K562 (cell line): ENCODE measurements around the gene EPOP. TPM values are rescaled to one million over a fixed set of nuclear protein-coding genes. Genes with fewer than 3 reads are reported as not detected.

Experiments used
- BCOR ChIP-seq: fragments of 450-650 bp; IDR thresholded peaks from 2 replicates; pipeline ENCODE4 v1.6.1; 2016
- CBFB ChIP-seq: sonication (generic); formaldehyde crosslinking; IDR thresholded peaks from 2 replicates; pipeline ENCODE4 v1.4.0; 2020; ENCODE audit warnings: mild to moderate bottlenecking, missing genetic modification reagents
- CC2D1A ChIP-seq: fragments of 450-650 bp; IDR thresholded peaks from 2 replicates; pipeline ENCODE4 v1.6.1; 2017; ENCODE audit warnings: mild to moderate bottlenecking
- CEBPZ ChIP-seq: fragments of 150-350 bp; IDR thresholded peaks from 2 replicates; pipeline ENCODE4 v1.6.1; 2014; ENCODE audit warnings: low read depth, mild to moderate bottlenecking, low read length, borderline replicate concordance
- CGGBP1 ChIP-seq: fragments of 250-450 bp; sonication (Bioruptor Pico); IDR thresholded peaks from 2 replicates; pipeline ENCODE4 v1.9.0; 2021; ENCODE audit warnings: mild to moderate bottlenecking
- ESRRA ChIP-seq: fragments of 450-650 bp; IDR thresholded peaks from 2 replicates; pipeline ENCODE4 v1.6.1; 2014; ENCODE audit warnings: low read depth, mild to moderate bottlenecking, moderate library complexity, borderline replicate concordance
- FOXP1 ChIP-seq: sonication (generic); formaldehyde crosslinking; IDR thresholded peaks from 2 replicates; pipeline ENCODE4 v1.8.0; 2022; ENCODE audit warnings: mild to moderate bottlenecking, missing genetic modification reagents
- HDAC2 ChIP-seq: fragments of 450-650 bp; IDR thresholded peaks from 2 replicates; pipeline ENCODE4 v1.6.1; 2016; ENCODE audit warnings: mild to moderate bottlenecking
- KDM1A ChIP-seq, 2 experiments: fragments of 450-650 bp; IDR thresholded peaks; 2 replicates each; pipeline ENCODE4 v1.6.1; 2016; ENCODE audit warnings: mild to moderate bottlenecking in 2 of 2
- KLF16 ChIP-seq: IDR thresholded peaks from 2 replicates; pipeline ENCODE4 v1.6.1; 2016; ENCODE audit warnings: antibody characterized with exemption
- MNT ChIP-seq, 2 experiments: fragments of 450-650 bp; conservative IDR thresholded peaks; 2 replicates each; pipeline ENCODE4 v1.6.1; 2017; ENCODE audit warnings: mild to moderate bottlenecking in 2 of 2, moderate library complexity in 2 of 2
- MTA3 ChIP-seq: fragments of 450-650 bp; formaldehyde crosslinking; IDR thresholded peaks from 2 replicates; pipeline ENCODE4 v1.6.1; 2017; ENCODE audit warnings: mild to moderate bottlenecking, borderline replicate concordance
- MYBL2 ChIP-seq, 2 experiments: fragments of 450-650 bp in 1 of 2; sonication (generic) in 1 of 2; formaldehyde crosslinking in 1 of 2; IDR thresholded peaks; 2 replicates each; pipeline versions ENCODE4 v1.6.1 to v1.8.1; 2017 to 2022; ENCODE audit warnings: borderline replicate concordance in 1 of 2, inconsistent platforms in 1 of 2, low read depth in 1 of 2, mild to moderate bottlenecking in 1 of 2, missing genetic modification reagents in 1 of 2, moderate library complexity in 1 of 2
- NR2C1 ChIP-seq, 2 experiments: fragments of 450-650 bp; IDR thresholded peaks; 2 replicates each; pipeline ENCODE4 v1.6.1; 2017; ENCODE audit warnings: mild to moderate bottlenecking in 2 of 2, antibody characterized with exemption in 1 of 2, inconsistent platforms in 1 of 2, missing compliant biosample characterization in 1 of 2, missing genetic modification characterization in 1 of 2
- RBM17 ChIP-seq: fragments of 200-400 bp; formaldehyde crosslinking; IDR thresholded peaks from 2 replicates; pipeline ENCODE4 v1.6.1; 2017; ENCODE audit warnings: low read depth, mild to moderate bottlenecking, low read length, borderline replicate concordance
- TARDBP ChIP-seq: fragments of 450-650 bp; IDR thresholded peaks from 2 replicates; pipeline ENCODE4 v1.6.1; 2016
- YY1 ChIP-seq, 3 experiments: IDR thresholded peaks; 2 replicates each; pipeline ENCODE4 v1.6.1; 2011; ENCODE audit warnings: low read length in 2 of 3, mild to moderate bottlenecking in 2 of 3, moderate library complexity in 2 of 3, borderline replicate concordance in 1 of 3, control low read depth in 1 of 3, low read depth in 1 of 3; ENCODE audit not compliant: insufficient read depth in 3 of 3, insufficient replicate concordance in 2 of 3, control insufficient read depth in 1 of 3, insufficient read length in 1 of 3; ENCODE audit errors: extremely low read depth in 1 of 3
- ZNF41 ChIP-seq: fragments of 250-450 bp; sonication (Bioruptor Pico); conservative IDR thresholded peaks from 2 replicates; pipeline ENCODE4 v1.4.0; 2020; ENCODE audit warnings: mild to moderate bottlenecking
- ZNF583 ChIP-seq: fragments of 250-450 bp; sonication (Bioruptor Pico); IDR thresholded peaks from 2 replicates; pipeline ENCODE4 v1.4.0; 2020
- ZNF77 ChIP-seq: fragments of 250-450 bp; sonication (Bioruptor Pico); IDR thresholded peaks from 2 replicates; pipeline ENCODE4 v1.5.0; 2020
- polyA plus RNA-seq, 8 experiments: library from polyadenylated mRNA; depleted of rRNA in 4 of 8; stranded (reverse) in 5 of 8; unstranded in 3 of 8; fragments of >200 nt; fragmentation: Nextera tagmentation in 2 of 8; fragmentation: Illumina TruSeq in 1 of 8; extraction: Ambion mirVana in 2 of 8; extraction: Trizol in 1 of 8; gene quantifications; 2 replicates each; pipeline versions ENCODE4 v1.2.1 to v1.2.3, GENCODE V29; 2011 to 2014; ENCODE audit warnings: inconsistent platforms in 1 of 8, missing spikeins in 1 of 8
- total RNA-seq, 7 experiments: library from RNA; depleted of rRNA in 6 of 7; stranded (reverse); fragments of >200 nt in 6 of 7; fragmentation: Illumina TruSeq in 2 of 7; extraction: Trizol in 2 of 7; gene quantifications; 2 replicates each; pipeline versions ENCODE4 v1.2.1 to v1.2.3, GENCODE V29; 2011 to 2021; ENCODE audit warnings: low replicate concordance in 1 of 7

EPOP gene
- total and polyA plus RNA-seq, 9 of the 15 experiments (the other 6 are each of a cell fraction or from before 2014, with no cell fraction given), result 0.41 to 10.6 (median 4.6) TPM

- TF ChIP-seq MYBL2 (IDR thresholded peaks at IDR 0.05; ENCODE audit: low read depth) (no peak), MYBL2 (CRISPR knock-in tag; IDR thresholded peaks at IDR 0.05; ENCODE audit: borderline replicate concordance) (no peak), NR2C1 (IDR thresholded peaks at IDR 0.05) (0 out of 2 replicates have a peak, but pooled peaks have one; percentile 20), NR2C1 (tag; IDR thresholded peaks at IDR 0.05) (peak; percentile 81), ESRRA (peak; percentile 95), KDM1A (IDR thresholded peaks at IDR 0.05) (peak; percentile 81 to 91), MNT (conservative IDR thresholded peaks at IDR 0.05) (peak in 1 of 2 experiments; percentile 18; a peak in 3 of 4 replicates), CC2D1A (peak; percentile 50; the same call in 1 of the 2 replicates), HDAC2 (peak; percentile 90), ZNF583 (CRISPR knock-in tag) (no peak), CGGBP1 (CRISPR knock-in tag) (no peak), BCOR (peak; percentile 97), YY1 (IDR thresholded peaks at IDR 0.05; ENCODE audit: borderline replicate concordance in 1 of 3, control insufficient read depth in 1 of 3, extremely low read depth in 1 of 3, insufficient read depth in 3 of 3, insufficient read length in 1 of 3, insufficient replicate concordance in 2 of 3, low read depth in 1 of 3, low read length in 2 of 3) (peak in 2 of 3 experiments; percentile 14 to 39), KLF16 (peak; percentile 63; the same call in 1 of the 2 replicates), ZNF41 (CRISPR knock-in tag) (no peak), CBFB (CRISPR knock-in tag) (0 out of 2 replicates have a peak, but pooled peaks have one; percentile 46), TARDBP (0 out of 2 replicates have a peak, but pooled peaks have one; percentile 6), ZNF77 (no peak), FOXP1 (CRISPR knock-in tag) (no peak), MTA3 (peak; percentile 46; the same call in 1 of the 2 replicates), RBM17 (no peak), CEBPZ (no peak)
Measured at GRCh38 chr17:38703742-38704605, 29.2 kb upstream of the EPOP start (continued).
